GM10248 (cell line): Measurements from ENCODE around the gene TEP1.
A peak's percentile ranks its signal among the peaks of the same experiment; 100 is the strongest.

Experiments
- CTCF ChIA-PET: fragments of 300-600 bp; sonication (Branson Sonifier 250); formaldehyde crosslinking; extraction: SDS; loops from one replicate; lab custom pipeline; 2021; ENCODE audit warnings: antibody characterized with exemption; lab: Yijun Ruan, JAX
- POLR2A ChIA-PET: fragments of 350-650 bp; sonication (Branson Sonifier 250); formaldehyde crosslinking; extraction: SDS; loops from one replicate; lab custom pipeline; 2020; ENCODE audit warnings: antibody characterized with exemption; lab: Yijun Ruan, JAX
- DNase-seq: peaks from one replicate; pipeline ENCODE4 v3.0.0; 2012; ENCODE audit errors: extremely low spot score
- TF ChIP-seq, protein P1 (sequence below): IDR thresholded peaks from 2 replicates; pipeline ENCODE4 v1.5.1; 2012; ENCODE audit warnings: mild to moderate bottlenecking, low read depth; ENCODE audit errors: extremely low read depth, missing control alignments, control extremely low read depth

Gene TEP1

DNA sequence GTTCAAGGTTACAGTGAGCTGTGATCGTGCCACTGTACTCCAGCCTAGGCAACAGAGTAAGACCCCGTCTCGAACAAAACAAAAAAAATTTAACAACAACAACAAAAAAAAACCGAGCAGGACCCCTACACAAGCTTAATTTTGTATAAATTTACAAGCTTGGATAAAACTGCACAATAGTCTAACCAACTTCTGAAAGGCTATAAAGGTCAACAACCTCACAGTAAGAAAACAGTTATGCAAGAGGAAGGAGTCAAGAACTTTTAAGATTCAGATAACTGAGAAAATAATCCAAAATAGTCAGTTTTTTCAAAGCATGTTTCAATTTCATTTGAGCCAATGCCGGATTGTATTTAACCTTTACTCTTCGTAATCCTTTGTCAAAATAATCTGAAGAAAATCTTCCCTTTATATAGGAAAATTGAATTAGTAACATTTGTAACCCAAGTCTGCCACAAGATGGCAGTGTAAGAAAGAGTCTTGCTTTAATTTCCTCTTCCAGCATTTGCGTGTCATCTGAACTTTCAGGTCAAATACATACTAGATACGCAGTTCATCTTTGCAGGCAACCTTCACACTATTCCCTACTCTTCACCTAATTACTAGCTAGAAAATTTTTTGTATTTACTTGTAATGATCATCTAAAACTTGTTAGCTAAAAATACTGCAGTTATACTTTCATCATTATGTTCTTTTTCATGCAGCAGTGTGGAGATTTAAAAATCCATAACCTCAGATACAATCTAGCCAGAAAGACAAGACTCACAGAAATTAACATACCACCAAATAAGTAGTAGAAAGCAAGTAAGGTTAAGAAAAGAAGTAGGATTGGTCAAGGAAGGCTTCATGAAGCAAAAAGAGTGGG, 86.1 kb downstream of the TEP1 start:
- TF ChIP-seq, protein P1, sequence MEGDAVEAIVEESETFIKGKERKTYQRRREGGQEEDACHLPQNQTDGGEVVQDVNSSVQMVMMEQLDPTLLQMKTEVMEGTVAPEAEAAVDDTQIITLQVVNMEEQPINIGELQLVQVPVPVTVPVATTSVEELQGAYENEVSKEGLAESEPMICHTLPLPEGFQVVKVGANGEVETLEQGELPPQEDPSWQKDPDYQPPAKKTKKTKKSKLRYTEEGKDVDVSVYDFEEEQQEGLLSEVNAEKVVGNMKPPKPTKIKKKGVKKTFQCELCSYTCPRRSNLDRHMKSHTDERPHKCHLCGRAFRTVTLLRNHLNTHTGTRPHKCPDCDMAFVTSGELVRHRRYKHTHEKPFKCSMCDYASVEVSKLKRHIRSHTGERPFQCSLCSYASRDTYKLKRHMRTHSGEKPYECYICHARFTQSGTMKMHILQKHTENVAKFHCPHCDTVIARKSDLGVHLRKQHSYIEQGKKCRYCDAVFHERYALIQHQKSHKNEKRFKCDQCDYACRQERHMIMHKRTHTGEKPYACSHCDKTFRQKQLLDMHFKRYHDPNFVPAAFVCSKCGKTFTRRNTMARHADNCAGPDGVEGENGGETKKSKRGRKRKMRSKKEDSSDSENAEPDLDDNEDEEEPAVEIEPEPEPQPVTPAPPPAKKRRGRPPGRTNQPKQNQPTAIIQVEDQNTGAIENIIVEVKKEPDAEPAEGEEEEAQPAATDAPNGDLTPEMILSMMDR: peak; percentile 58

DNA sequence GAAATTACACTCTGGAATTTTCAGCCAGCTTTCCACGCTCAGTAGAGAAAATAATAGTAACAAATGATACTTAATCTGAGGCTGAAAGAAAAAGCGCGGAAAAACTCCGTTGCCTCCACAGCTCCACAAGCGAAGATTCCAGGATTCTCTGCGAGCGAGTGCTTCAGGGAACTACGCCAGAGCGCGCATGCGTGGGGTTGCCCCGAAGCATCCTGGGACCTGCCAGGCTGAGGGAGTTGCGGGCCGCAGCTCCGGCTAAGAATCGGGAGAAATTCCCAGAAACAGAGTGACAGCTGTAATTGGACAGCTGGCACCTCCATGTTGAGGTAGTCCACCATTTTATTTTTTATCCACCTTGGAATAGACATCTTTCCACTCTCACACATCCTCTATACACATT, 95.6 kb downstream of the TEP1 start:
- CTCF ChIA-PET: interaction anchor here (0.8 to 3.4 kb wide), 4 partner anchors 10 to 373 kb away, joined by 3 to 41 read pairs (median 5); partner anchors contain the start of gene PARP2
- DNase-seq: no peak
- POLR2A ChIA-PET: interaction anchor here (0.5 to 1.0 kb wide), 2 partner anchors 25 to 1130 kb away, joined by 5 read pairs; no protein-coding TSS in a partner anchor
- TF ChIP-seq, protein P1: no peak

More for the DNA sequence above, 86.1 kb downstream of the TEP1 start:
- POLR2A ChIA-PET: no interaction called here
- CTCF ChIA-PET: interaction anchor here (0.7 to 6.3 kb wide), 45 partner anchors 9 to 371 kb away, joined by 3 to 101 read pairs (median 4); partner anchors contain the start of genes PARP2, PIP4P1, PNP and RNASE4
- DNase-seq: peak; percentile 60
